Measurements from ENCODE around the gene TNFRSF1A.

The TNFRSF1A gene

DNA sequence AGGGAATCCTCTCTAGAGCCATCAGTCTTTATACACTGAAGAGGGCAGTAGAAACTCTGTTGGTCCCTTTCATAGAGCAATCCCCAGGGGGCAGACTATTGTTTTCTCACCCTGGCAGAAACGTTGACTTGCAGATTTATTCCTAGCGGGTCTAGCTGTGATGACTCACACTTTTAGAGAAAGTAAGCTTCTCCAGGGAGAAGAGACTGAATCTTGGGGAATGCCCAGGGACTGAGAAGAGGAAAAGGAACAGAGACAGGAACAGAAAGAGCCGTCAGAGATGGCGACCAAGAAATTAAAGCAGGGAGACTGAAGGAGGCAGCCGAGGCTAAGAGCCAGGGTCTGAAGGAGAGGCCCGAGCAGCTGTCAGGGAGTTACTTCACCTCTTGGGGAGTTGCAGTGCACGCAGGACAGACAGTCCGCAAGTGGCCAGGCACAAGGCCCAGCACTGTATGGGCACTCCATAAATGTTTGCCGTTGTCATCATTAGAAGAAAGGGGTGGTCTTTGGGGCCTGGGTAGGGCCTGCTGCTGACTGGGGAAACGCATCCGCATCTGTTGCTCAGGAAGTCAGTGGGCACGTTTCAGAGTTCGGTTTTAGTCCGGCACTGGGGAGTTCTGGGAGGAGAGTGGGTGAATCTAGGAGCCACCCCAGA, 18.4 kb downstream of the TNFRSF1A start:
- DNase-seq (ENCODE audit: low spot score) = peak; percentile 81

DNA sequence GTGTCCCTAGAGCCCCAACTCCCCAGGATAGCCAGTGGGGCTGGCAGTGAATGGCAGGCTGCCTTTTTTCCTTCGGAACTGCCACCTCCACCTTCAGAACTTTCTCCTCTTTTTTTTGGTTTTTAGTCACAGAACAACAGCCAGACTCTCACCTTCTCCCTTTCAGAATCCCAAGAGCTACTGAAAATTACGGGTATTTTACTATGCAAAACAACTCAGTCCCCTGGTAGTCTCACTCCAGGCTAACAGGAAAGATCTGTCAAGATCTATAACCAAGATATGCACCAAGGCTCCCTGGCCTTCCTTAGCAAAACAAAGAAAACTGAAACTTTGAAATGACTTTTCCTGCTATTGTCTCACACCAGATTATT, 18.9 kb downstream of the TNFRSF1A start:
- no peak for DNase-seq (ENCODE audit: low spot score)

DNA sequence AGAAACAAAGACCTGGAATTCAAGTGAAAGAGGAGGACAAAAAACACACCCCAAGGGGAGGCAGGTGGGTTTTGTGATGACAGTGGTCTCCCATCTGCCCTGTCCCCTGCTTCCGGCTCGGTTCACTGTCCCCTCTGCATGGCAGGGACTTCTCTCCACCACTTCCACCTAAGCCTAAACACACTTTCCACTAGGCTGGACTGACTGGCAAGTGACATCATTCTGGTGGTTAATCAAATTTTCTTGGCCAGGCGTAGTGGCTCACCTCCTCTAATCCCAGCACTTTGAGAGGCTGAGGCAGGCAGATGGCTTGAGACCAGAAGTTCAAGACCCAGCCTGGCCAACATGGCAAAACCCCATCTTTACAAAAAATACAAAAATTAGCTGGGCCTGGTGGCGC, 19.5 kb downstream of the TNFRSF1A start:
- DNase-seq (ENCODE audit: low spot score) = no peak

DNA sequence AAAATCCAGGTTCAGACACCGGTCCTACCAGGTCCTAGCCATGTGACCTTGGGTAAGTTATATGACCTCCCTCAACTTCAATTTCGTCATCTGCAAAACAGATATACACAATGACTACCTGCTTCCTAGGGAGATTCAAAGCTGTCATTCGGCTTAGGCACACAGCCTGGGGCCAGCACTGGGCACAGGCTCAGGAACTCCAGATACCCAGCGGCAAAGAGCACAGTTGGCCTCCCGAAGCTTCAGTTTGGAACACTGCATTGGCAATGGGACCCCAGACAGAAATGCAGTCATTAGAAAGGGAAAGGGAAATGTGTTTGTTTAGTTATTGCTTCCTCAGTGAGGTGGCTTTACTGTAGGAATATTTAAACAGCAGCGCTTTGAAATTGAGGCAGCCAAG, 20.0 kb downstream of the TNFRSF1A start:
- DNase-seq (ENCODE audit: low spot score) = no peak

DNA sequence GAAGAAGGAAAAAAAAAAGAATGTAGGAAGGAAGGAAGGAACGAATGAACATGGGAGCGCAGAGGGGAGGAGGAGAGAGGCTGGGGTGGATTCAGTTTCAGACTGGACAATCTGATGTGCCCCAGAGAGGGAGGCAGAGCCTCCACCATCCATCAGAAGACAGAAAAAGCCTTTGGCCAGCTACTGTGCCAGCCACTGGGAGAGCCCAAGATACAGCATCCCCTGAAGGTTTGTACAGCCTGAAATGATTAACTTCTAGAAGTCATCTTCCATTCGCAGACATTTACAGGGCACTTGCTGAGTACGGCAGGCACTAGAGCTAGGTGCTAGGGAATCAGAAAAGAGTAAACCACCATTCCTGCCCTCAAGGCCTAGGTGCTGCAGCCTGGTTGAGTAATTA, 22.4 kb downstream of the TNFRSF1A start:
- no peak for DNase-seq (ENCODE audit: low spot score)

DNA sequence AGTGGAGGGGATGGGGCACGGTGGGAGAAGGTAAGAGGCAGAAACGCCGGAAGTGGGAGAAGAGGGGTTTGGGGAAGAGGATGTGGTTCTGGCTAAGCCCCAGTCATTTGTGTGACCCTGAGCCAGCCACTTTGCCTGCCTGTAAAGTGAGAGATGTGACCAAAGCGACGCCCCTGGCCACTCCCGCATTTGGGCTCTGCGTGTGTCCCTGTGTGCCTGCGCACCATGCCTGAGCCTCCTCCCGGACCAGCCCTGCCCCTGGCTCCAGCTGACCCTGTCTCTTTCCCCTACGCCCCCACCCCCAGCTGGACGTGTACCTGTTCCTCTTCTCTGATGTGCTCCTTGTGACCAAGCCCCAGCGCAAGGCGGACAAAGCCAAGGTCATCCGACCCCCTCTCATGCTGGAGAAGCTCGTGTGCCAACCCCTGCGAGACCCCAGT, 23.4 kb downstream of the TNFRSF1A start:
- DNase-seq (ENCODE audit: low spot score) = no peak

DNA sequence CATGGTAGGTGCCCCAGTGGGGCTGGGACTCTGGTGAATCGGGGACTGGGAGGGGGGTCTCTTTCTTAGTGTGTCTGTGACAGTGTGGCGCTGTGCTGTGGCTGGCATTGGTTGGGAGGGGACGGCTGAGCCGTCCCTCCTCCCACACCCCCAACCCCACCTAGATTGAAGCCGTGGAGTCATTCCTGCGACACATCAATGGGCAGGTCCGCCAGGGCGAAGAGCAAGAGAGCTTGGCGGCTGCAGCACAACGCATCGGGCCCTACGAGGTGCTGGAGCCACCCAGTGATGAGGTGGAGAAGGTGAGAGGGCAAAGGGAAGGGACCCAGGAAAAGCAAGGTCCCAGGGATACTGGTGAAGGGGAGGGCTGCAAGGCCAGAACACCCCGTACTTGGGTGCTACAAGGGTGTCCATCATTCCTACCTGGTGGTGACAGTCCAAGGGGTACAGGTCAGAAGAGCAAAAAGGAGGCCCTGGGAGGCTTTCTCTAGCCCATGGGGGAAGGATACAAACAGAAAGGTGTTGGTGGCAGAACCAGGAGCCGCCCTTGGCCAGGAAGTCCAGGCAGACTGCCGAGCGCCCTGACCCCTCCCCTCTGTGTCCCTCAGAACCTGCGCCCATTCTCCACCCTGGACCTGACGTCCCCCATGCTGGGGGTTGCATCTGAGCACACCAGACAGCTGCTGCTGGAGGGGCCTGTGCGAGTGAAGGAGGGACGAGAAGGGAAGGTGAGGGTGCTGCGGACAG, 24.0 kb downstream of the TNFRSF1A start:
- DNase-seq (ENCODE audit: low spot score) = no peak

DNA sequence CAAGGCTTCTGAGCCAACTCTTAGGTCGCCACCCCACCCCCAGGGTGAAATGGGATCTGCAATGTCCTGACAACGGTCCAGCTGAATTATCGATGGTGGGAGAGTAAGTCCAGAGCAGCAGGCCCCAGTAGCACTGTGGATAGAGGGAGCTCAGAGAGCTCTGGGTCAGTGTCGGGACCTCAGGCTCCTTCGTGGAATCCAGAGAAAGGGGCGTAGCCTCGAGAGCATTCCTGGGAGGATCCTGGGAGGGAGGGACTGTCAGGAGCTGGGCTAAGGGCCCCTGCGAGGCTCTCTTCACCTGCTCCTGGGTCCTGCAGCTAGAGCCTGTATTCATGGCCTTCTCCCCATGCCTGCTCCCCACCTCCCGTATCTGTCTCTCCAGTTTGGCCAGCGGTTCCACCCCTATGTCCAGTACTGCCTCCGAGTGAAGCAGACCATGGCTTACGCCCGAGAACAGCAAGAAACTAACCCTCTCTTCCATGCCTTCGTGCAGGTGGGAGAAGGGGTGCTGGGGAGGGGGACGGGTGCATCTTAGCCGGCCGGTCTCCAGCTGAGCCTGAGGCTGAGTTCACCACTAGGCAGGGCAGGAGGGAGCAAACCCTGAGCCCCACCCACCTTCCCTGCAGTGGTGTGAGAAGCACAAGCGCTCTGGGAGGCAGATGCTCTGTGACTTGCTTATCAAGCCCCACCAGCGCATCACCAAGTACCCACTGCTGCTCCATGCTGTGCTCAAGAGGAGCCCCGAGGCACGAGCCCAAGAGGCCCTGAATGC, 24.8 kb downstream of the TNFRSF1A start:
- no peak for DNase-seq (ENCODE audit: low spot score)

DNA sequence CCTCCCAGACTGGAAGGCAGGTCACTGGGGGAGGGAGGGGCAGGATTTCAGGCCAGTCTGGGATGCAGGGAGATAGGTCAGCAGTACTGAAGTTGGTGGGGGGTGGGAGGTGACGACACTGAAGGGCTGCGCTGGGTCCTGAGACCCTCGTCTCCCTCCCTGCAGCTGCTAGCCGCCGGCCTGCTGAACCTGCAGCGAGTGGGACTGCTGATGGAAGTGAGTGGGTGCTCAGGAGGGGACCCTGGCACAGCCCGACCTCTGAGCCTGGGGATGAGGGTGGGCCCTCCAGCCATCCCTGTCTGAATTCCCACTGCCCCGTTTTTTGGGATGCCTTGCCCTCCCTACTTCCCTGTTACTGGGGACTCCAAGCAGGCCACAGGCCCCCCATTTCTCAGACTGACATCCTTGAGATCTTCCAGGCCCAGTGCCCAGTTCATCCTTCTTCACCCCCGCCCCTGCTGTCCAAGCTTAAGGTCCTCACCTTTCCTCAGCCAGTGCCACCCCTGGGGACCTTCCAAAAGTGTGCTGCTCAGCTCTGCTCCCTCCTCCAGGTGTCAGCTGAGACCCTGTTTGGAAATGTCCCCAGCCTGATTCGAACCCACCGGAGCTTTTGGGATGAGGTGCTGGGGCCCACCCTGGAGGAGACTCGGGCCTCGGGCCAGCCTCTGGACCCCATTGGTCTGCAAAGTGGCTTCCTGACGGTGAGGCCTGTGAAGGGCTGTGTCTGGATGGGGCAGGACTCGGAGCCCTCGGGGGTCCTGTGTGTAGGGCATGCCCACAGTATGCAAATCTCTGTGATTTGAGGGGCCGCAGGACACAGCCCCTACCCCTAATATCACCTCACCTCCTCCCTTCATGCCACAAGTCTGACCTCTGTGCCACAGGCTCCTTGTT, 25.9 kb downstream of the TNFRSF1A start:
- DNase-seq (ENCODE audit: low spot score) = no peak

DNA sequence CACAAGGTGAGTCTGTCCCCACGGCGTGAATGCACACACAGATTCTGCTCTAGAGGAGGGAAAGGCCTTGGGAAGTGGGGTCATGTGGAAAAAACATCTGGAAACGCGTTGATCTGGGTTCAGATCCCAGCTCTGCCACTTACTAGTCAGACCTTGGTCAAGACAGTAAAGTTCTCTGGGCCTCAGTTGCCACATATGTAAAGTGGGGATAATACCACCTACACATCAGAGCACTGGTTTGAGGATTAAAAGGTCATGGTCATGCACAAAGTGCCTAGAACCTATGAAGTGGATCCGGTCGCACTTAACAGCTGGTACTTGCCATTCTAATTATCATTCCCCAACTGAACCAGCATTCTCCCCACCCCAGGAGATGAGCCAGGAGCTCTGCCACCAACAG, 26.7 kb downstream of the TNFRSF1A start:
- DNase-seq (ENCODE audit: low spot score) = no peak

DNA sequence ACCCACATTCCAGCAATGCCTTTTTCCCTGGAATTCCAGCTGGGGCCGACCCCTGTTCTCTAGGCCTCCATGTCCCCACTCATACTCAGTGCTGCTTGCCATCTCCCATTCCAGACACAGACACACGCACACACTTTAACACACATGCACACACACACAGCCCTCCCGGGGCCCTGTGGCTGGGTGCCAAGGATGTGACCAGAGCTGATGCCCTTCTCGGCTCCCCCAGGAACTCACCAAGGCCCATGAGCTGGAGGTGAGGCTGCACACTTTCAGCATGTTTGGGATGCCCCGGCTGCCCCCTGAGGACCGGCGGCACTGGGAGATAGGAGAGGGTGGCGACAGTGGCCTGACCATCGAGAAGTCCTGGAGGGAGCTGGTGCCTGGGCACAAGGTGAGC, 27.1 kb downstream of the TNFRSF1A start:
- no peak for DNase-seq (ENCODE audit: low spot score)

DNA sequence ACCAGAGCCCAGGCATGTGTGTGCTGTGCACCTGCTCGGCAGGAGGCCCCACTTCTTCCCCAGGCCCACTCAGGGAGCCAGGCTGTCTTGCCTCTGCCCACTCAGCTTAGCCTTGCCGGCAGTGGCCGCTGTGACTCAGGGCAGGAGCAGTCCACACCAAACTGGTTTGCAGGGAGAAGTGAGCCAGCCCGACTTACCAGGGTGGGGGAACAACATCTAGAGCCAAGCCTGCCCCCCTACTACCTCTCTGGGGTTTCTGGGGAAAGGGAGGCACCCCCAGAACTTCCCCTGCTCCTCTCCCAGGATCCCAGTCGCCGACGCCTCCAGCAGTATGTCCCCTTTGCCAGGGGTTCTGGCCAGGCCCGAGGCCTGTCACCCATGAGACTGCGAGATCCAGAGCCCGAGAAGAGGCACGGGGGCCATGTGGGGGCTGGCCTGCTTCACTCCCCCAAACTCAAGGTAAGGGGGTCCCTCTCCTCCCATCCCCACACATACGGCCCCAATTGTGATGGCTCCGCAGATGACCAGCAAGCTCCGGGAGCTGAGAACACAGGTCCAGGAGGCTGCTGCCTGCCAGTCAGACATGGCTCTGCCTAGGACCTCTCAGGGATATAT, 28.4 kb downstream of the TNFRSF1A start:
- DNase-seq (ENCODE audit: low spot score) = no peak

DNA sequence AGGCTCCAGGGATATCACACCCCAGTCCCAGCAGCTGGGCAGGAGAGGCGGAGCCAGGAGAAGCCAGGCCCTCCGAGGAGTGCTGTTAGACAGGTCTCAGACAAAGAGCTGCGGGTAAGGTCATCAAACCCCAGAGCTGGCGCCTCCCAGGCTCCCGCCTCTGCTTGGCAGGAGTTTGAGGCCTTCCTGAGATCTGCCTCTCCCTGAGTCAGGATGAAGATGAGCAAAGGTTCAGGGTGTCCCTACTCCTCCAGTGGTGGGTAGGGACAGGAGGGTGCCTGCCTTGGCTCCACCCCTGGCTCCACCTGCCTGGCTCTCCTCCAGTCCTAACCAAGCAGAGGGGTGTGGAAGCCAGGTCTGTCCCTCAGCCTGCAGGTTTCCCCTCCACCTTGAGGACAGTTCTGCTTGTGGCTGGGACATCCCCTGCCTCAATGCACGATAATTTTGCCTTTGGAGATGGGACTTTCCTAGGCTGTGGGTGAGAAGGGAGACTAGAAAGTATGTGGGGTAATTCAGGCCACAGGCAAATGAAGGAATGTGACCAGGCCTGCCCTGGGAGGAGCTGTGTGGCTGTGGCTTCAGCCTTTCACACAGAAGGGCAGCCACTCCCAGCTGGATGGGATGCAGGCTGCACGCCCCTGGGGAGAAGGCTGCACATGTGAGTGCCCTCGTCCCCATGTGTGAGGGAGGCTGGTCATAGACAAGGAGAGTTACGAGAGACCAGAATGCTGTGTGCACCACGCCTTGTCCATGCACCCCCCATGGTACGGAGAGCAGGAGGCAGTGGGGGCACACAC, 29.1 kb downstream of the TNFRSF1A start:
- no peak for DNase-seq (ENCODE audit: low spot score)

DNA sequence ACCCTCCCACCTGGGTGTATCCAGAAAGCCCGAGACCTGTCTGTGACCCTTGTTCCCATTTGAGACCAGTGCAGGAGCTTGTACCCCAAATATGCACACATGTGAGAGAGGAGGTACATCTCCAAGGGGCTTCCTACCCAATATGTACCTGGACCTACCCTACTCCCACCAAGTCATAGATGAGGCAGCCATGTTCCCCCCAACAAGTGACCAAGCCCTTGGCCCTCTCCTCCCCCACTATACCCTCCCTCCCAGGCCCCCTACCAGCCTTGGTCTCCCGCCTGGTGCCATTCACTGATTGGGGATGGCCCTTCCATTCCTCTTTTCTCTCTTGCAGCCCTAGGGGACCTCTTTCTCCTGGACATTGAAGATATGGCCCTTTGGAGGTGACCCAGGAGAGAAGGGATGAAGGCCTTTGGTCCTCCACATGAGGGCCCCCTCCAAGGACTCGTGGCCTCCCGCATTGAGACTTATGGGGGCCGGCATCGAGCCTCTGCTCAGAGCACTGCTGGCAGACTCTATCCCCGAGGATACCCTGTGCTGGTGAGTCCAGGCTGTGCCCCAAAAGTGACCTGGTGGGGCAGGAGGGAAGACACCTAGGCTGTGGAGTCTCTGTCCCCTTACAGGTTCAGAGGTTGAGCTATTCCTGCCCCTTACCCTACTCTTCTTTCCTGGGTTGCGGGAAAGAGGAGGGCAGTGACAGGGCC, 29.9 kb downstream of the TNFRSF1A start:
- no peak for DNase-seq (ENCODE audit: low spot score)

DNA sequence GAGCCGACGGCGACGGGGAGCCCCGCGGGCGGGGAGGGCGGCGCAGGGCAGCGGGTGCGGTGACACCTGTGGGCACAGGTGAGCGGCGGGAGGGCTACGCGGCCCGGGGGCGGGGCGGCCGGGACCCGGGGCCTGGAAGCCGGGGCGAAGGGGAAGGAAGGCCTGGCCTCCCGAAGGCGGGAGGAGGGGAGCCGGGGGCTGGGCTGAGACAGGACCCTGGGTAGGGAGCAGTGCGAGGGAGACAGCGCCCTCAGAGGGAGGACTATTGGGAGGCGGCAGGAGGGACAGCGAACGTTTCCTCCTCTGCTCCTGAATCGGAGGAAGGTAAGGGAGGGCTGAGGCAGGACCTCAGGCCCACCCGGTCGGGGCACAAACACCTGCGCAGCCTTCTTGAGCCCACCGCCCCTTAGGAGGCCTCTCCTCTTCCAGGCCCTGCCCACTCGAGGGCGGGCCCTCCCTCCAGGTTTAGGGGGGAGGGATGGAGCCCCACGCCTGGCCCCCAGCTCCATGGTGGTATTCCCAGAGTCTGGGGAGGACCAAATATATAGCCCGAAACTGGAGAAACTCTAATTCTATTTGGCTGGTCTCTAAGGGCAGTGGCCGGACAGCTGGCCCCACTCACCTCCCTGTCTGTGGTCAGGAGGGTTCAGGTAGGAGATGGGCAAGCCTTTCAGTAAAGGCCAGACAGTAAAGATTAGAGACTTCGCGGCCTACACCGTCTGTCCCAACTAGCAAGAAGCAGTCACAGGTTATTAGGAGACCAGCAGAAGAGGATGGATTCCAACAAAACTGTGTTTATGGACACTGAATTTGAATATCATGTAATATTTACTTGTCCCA, 30.9 kb downstream of the TNFRSF1A start:
- no peak for DNase-seq (ENCODE audit: low spot score)

DNA sequence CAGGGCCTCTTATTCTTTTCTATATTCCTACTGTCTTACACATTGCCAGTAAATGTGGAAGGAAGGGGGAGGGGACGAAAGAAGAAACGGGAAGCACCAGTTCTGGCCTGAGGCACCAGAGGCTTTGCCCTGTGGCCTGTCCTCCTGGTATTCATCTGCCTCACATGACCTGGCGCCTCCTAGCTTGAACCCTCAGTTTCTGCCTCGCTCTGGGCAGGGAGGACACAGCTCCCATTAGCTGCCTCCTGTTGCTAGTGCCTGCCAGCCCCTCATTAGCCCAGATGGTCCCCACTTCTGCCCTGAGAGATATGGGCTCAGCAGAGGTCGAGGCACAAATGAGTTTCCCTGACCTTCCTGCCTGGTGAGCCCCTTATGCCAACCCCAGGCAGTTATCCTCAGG, 34.3 kb downstream of the TNFRSF1A start:
- DNase-seq (ENCODE audit: low spot score) = no peak

DNA sequence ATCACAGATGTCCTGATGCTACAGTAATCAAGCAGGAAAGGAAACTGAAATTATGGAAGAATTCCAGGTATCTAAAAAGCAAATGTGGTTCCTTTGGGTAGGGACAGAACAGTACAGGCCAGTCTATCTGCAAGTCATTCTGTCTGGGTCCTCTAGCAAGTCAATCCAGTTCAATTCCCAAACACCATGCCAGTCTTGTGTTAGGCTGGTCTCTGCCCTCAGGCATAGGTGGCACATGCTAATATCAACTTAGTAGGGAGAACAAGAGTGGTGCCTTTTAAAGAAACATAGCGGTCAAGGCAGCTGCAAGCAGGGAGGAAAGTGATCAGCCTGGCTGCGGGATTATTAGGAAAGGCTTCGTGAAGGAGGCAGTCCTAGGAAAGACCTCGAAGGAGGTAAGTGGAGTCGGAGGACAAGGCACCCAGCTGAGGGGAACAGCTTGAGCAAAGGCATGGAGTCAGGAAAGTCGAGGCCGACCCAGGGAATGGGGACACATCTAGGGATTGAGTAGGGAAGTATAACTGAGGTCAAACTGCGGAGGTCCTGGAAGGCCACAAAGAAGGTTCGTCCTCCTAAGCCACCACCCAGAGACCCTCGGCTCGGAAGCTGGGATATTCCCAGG, 35.2 kb downstream of the TNFRSF1A start:
- DNase-seq (ENCODE audit: low spot score) = no peak

DNA sequence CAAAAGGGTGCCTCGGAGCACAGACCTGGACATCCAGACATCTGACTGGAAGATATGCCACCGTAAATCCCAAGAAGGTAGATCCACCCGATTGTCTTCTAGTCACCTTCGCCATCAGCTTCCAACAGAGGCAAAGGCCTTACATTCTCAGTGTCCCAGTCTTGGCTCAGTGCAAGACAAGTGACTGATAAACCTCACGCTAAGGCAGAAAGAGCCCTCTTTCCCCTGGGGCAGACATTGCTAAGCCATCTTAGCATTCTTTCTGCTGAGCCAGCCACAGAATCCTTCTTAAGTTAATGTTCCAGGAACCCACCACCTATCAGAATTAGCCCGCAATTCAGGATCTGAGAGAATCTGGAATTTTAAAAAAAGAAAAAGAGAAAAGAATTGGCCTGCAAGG, 35.7 kb downstream of the TNFRSF1A start:
- DNase-seq (ENCODE audit: low spot score) = no peak

DNA sequence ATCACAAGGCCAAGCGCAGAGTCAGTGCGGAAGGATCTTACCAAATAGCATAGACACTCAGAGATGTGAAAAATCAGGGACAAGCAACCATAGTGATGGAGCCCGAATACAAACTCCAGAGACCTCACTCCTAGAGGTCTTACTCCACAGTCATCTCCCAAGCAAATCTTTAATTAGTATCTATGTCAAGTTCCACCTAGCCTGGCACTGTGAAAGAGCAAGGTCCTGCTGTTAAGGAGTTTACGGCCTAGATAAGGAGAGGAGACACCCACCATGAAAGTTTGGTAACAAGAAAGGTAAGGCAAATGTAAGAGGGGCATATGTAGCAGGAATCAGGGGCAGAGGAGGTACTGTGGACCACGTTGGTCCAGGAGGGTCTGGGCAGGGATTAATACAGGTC, 38.8 kb downstream of the TNFRSF1A start:
- DNase-seq (ENCODE audit: low spot score) = no peak

Data from NAMALWA (cell line).